TTC549 (cell line): ENCODE measurements around the gene UVSSA.

Experiments
- FAIRE-seq: peaks from 2 replicates; lab custom pipeline; 2012; peaks lifted over from hg19 to GRCh38; lab: Jason Lieb, UNC

The UVSSA gene

DNA sequence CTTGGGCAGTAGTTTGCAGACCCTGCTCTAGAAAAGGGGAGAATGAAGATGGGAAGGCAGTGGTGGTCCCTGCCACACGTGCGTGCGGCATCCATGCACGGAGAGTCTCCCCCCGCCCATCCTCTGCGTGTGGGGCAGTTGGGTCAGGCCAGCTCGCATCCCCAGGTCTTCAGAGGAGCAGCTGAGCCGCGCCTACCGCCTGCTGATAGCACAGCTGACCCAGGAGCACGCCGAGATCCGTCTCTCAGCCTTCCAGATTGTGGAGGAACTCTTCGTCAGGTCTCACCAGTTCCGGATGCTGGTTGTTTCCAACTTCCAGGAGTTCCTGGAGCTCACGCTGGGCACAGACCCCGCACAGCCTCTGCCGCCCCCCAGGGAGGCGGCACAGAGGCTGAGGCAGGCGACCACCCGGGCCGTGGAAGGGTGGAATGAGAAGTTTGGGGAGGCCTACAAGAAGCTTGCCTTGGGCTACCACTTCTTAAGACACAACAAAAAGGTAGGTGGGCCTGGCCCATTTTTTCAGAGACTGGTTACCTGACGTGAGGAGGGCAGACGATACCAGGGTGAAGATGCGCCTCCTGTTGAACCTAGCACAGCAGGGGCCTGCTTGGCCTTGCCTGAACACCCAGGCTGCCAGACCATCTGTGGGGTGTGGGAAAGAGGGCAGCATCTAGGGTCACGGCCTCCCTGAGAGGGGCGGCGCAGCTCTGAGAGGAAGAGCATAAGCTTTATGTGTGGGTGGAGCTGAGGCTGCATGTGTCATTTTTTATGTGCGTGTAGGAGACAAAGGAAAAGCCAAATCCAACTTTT lies 2.6 kb downstream of the UVSSA start:
- FAIRE-seq = no peak

DNA sequence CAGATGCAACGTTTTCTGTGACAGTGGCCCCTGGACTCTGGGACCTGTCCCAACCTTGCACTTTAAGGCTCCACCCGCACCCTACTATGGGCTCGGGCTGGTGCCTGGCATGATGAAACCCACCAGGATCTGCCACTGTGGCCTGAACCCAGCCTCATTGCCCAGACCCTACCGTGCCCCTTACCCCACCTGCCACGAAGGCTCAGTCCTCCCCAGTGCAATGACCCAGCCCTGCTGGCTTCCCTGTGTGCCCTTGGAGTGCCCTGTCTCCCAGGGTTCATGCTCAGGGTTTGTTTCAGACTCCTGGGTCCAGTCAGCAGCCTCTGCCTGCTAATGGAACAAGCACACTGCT lies 3.1 kb downstream of the UVSSA start:
- FAIRE-seq = no peak

DNA sequence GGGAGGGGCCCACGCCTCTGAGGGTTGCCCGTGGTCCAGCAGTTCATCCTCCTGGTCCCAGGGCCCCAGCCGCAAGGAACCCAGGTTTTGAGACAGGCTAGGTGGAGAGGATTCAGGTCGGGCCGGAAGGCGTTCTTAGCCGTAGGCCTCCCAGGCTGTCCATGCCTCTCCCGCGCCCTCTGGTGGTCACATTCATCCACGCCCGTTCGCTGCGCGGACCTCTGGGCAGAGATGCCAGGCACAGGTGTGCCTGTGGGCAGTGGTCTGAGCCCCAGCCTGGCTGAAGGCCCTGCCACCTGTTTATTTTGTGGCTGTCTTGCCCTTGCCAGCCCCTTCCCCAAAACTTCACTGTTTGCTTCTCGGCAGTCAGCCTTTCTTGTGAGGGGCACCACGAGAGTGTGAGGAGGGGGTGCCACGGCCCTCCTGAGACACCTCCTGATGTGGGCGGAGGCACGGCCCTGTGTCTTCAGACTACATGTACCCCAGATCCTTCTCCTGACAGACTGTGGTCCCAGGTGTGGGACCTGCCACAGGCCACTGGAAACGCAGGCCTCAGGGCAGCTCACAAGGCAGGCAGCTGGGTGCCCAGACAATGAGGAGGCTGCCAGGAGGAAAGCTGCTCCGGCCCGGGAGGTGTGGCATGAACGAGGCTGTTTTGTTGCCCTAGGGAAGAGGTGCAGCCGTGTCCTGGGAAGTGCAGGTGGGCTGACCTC lies 5.0 kb downstream of the UVSSA start:
- no peak for FAIRE-seq

GRCh38 chr4:1352567-1352900 lies 5.5 kb downstream of the UVSSA start:
- no peak for FAIRE-seq

DNA sequence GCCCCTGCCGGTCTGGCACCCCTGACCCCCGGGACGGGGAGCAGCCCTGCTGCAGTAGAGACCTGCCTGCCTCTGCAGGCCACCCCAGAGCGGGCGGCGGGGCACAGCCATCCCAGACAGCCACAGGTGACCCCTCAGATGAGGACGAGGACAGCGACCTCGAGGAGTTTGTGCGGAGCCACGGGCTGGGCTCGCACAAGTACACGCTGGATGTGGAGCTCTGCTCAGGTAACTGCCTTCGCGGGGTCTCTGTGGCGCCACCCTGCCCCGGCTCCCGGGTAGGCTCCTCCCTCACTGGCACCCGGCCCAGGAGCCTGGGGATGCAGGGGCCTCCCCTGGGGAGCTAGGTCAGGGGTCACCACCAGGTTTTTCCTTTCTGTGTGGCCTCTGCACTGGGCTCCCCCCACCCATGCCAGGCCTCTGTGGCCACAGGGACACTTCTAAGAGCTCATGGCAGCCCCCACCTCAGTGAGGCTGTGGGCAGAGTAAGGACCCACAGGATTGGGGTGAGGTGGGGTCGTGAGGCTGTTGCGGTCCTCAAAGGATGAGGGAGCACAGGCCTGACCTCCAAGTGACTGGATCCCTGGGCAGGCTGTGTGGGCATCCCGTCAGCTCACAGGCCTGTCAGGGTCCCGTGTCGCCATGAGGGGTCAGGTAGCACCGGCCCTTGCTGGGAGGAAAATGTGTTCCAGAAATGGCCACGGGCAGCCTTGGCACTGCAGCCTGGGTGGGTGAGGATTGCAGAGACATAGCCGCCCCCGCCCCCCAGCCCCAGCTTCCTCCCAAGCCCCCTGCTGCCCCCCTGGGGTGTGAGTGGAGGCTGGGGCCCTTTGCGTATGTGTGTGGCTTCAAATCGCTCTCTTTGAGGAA lies 6.4 kb downstream of the UVSSA start:
- FAIRE-seq = no peak

DNA sequence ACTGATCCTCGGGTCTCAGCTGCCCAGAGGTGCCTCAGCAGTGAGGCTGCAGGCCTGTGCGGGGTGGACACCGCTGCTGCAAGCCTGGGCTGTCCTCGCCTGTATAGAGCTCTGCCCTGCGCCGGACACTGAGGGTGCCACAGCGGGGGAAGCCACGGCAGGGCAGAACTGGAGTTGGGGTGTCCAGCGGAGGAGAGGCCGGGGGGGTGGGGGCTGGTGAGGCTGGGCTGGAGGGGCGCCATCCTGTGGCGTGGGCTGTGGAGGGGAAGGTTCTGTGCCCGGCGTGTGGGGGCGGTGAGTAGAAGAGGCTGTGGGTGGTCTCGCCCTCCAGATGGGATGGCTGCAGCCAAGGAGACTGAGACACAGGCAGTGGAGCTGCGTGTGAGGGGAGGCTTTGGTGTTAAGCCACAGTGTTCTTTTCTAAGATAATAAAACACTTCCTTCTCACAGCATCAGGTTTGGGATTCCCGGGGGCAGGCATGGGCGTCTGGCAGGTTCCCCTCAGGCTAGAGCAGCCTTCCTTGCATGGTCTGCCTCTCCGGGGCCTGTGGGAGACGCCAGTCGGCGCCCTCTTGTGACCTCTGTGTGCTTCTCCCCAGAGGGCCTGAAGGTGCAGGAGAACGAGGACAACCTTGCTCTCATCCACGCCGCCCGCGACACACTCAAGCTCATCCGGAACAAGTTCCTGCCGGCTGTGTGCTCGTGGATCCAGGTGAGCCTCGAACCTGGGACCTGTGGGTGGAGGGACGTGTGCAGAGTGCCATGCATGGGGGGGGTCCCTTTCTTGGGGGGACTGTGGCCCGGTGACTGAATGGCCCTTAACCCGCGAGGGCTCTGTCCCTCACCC lies 7.4 kb downstream of the UVSSA start:
- no peak for FAIRE-seq

DNA sequence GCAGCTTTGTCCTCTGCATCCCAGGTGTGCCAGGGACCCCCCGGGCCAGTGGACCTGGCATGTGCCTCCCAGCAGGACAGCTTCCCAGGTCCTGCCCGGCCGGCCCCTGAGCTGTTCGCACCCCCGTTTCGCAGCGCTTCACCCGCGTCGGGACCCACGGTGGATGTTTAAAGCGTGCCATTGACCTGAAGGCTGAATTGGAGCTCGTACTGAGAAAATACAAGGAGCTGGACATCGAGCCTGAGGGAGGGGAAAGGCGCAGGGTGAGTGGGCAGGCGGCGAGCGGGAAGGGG lies 7.9 kb downstream of the UVSSA start:
- FAIRE-seq = no peak

- FAIRE-seq = no peak
Measured at GRCh38 chr4:1355378-1355777, 8.4 kb downstream of the UVSSA start.

- FAIRE-seq = no peak
Measured at GRCh38 chr4:1356181-1356998, 9.4 kb downstream of the UVSSA start.

GRCh38 chr4:1357356-1358248 lies 10.6 kb downstream of the UVSSA start:
- FAIRE-seq = no peak

GRCh38 chr4:1358421-1359143 lies 11.6 kb downstream of the UVSSA start:
- FAIRE-seq = no peak

DNA sequence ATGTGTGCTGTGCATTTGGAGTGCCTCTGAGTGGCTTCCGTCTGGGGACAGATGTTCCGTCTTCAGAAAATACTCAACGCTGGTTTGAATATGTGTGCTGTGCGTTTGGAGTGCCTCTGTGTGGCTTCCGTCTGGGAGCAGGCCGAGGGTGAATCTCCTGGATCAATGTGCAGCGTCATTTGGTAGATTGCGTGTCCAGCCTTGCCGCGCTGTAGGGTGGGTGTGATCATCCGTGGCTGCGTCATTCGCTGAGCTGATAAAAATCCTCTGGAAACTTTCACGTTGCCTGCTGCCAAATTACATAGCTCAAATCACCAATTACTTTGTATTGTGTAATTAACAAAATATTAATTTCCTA lies 12.1 kb downstream of the UVSSA start:
- no peak for FAIRE-seq

GRCh38 chr4:1359976-1360375 lies 13.0 kb downstream of the UVSSA start:
- FAIRE-seq = no peak

DNA sequence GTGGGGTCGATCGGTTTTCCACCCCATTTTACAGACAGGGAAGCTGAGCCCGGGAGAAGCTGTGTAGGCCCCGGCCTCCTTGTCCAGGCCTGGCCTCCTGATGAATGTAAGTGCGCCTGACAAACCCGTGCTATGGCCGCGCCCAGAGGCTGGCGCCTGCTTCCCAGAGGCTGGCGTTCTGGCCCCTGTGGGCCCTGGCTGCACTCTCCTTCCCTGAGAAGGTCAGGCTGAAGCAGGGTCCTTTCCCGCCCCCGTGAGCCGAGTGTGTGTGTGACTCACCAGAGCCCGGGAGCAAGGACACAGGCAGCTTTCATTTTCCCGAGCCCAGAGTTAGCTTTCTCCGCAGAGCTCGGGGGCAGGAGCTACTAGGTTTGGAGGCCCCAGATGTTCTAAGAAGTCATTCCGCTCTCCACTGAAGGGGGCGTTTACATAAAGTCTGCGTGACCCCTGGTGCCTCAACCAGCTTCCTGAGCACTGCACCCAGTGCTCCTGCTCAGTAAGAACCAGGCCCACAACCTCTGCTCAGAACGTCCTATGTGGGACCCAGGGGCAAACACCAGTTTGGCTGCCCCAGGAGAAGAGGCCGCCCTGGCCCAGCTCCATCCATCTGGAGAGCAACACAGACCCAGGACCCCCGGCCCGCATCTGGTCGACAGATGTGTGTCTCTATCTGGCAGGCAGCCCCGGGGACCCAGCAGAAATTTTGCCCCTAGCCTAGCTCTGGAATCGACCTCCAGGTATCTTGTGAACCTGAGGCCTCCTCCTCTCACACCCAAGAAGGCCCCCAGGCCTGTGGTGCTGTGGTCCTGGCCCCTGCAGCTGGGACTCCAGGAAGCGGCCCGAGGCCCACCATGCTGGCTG lies 13.6 kb downstream of the UVSSA start:
- no peak for FAIRE-seq

- no peak for FAIRE-seq
Measured at GRCh38 chr4:1361431-1361830, 14.4 kb downstream of the UVSSA start.

DNA sequence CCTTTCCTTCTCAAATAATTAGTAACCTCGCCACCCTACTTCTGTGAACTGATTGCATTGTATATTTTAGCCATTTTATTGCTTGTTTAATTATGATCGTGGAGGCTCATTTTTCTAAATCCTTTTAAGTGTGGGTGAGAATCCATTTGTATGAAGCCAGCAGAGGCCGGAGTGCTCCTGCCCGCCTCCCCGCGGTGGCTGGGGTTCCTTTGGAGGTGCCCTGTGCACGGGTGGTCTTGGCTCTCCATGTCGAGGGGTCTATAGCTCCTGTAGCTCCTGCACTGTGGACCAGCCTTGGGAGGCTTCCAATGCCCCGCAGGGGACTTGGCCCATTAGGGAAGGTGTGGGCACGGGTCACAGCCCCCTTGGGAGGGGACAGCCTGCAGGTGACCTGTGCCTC lies 15.0 kb downstream of the UVSSA start:
- no peak for FAIRE-seq

DNA sequence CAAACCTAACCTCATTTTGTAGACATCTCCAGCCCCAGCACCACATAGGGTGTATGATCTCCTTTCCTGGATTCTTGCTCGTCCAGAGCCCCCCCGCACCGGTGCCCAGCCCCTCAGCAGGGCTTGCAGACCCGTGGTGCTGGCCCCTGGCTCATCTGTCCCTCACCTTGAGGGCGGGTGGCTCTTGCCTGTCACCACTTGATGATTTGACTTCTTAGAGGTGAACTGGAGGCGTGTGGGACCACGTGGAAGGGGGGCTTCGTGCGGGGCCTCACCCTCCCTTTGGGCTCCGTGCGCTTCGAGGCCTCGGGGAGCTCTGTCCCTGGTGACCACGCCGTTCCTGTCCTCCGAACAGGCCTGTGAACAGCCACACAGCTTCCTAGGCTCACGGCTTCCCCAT lies 15.5 kb downstream of the UVSSA start:
- FAIRE-seq = no peak

GRCh38 chr4:1363513-1363912 lies 16.5 kb downstream of the UVSSA start:
- no peak for FAIRE-seq

GRCh38 chr4:1364217-1364616 lies 17.2 kb downstream of the UVSSA start:
- no peak for FAIRE-seq
